Activated CD8-positive, alpha-beta memory T cell treated with anti-CD3 and anti-CD28 coated beads for 24 hours (primary cell): ENCODE data around the gene CRY1.
"Not testable (repeated sequence)": the region's sequence is repeated elsewhere in the genome, so short reads cannot be mapped to it uniquely, and the experiment has no call there.

Experiments used
- DNase-seq: peaks from one replicate; pipeline ENCODE4 v3.0.0-alpha.2; 2020

Gene CRY1

GRCh38 chr12:106996102-106996501 is 97.2 kb downstream of the CRY1 start:
- DNase-seq = not testable (repeated sequence)

GRCh38 chr12:106994579-106995220 is 98.6 kb downstream of the CRY1 start:
- DNase-seq = no peak

- DNase-seq = no peak
Observed at GRCh38 chr12:106987846-106988245, 105.5 kb downstream of the CRY1 start.

GRCh38 chr12:106986625-106987389 is 106.5 kb downstream of the CRY1 start, which contains the start of gene MTERF2:
Gene MTERF2 (minus strand): TSS chr12:106987146. CDS start chr12:106978714, 8,432 bp downstream.
- DNase-seq = peak; percentile 88

- DNase-seq = no peak
Observed at GRCh38 chr12:106986135-106986534, 107.2 kb downstream of the CRY1 start.

- DNase-seq = no peak
Observed at GRCh38 chr12:106985479-106985878, 107.9 kb downstream of the CRY1 start.

GRCh38 chr12:106984588-106985137 is 108.7 kb downstream of the CRY1 start:
- DNase-seq = no peak

GRCh38 chr12:106982229-106982628 is 111.1 kb downstream of the CRY1 start:
- DNase-seq = no peak

GRCh38 chr12:106981788-106982187 is 111.6 kb downstream of the CRY1 start:
- DNase-seq = no peak

- DNase-seq = no peak
Observed at GRCh38 chr12:106980944-106981343, 112.4 kb downstream of the CRY1 start.

- no peak for DNase-seq
Observed at GRCh38 chr12:106978035-106978800, 115.1 kb downstream of the CRY1 start.

- DNase-seq = no peak
Observed at GRCh38 chr12:106976668-106977067, 116.7 kb downstream of the CRY1 start.

- no peak for DNase-seq
Observed at GRCh38 chr12:106975993-106976658, 117.2 kb downstream of the CRY1 start.

GRCh38 chr12:106975098-106975497 is 118.3 kb downstream of the CRY1 start:
- DNase-seq = no peak

GRCh38 chr12:106974511-106974910 is 118.8 kb downstream of the CRY1 start:
- no peak for DNase-seq

- DNase-seq = no peak
Observed at GRCh38 chr12:106973545-106973944, 119.8 kb downstream of the CRY1 start.

- no peak for DNase-seq
Observed at GRCh38 chr12:106971065-106971464, 122.3 kb downstream of the CRY1 start.

GRCh38 chr12:106964526-106964925 is 128.8 kb downstream of the CRY1 start:
- DNase-seq = no peak

GRCh38 chr12:106962286-106962685 is 131.1 kb downstream of the CRY1 start:
- no peak for DNase-seq

GRCh38 chr12:106960443-106960842 is 132.9 kb downstream of the CRY1 start:
- no peak for DNase-seq

- no peak for DNase-seq
Observed at GRCh38 chr12:106957583-106957982, 135.8 kb downstream of the CRY1 start.

GRCh38 chr12:106956048-106956578 is 137.2 kb downstream of the CRY1 start:
- DNase-seq = no peak
